CD4-positive, alpha-beta T cell treated with Interleukin-6 at 100 ng/mL for 8 hours (primary cell): Measurements from ENCODE around the gene MARCHF3.
"Not testable (repeated sequence)": the region's sequence is repeated elsewhere in the genome, so short reads cannot be mapped to it uniquely, and the experiment has no call there.

ENCODE experiments used
- DNase-seq: peaks from one replicate; pipeline ENCODE4 v3.0.0-alpha.2; 2020; ENCODE audit warnings: mixed read lengths, low spot score

MARCHF3 gene

DNA sequence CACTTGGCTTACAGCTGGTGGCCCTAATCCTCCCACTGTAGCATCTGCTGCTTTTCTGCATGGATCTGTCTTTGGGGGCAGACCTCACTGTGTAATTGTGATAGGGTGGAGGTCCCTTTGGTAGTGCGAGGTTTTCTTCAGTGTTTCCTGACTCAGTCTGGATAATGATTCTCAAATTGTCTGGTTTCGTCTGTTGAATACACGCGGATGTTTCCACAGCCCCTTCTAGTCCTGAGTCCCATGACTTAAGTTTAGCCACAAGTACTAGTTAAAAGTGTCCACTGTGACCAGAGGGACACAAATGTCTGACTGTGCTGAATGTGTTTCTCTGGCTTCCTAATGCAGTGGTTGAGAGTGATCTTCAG is 182.9 kb downstream of the MARCHF3 start:
- DNase-seq = no peak

DNA sequence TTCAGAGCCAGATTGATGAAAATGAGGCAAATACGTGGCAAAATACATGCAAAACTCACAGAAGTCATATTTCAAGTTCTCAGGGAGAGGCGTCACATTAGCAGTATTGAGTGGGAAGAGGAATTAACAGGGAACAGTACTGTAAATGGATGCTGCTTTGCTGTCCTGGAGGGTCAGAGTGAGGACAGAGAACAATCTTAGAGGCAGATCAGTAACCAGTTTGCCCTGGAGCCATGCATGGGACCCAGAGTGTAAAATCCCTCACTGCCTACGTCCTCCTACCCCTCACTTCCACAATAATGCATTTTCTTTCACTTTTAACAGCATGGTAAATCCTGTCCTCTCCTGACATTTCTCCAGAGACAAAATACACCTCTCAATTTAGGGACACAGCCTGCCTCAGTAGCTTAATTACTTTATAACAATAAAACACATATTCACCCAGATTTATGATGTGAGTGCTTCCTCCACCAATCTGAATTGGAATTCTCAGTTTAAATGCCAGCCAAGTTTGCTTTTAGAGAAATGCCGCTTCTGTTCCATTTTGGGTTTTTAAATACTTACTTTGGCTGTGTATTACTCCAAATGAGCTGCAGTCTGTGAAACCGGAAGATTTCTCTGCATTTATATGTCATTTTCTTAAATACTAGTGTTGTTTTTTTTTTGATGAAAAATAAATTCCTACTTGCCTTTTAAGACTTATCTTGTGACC is 183.5 kb downstream of the MARCHF3 start:
- no peak for DNase-seq

DNA sequence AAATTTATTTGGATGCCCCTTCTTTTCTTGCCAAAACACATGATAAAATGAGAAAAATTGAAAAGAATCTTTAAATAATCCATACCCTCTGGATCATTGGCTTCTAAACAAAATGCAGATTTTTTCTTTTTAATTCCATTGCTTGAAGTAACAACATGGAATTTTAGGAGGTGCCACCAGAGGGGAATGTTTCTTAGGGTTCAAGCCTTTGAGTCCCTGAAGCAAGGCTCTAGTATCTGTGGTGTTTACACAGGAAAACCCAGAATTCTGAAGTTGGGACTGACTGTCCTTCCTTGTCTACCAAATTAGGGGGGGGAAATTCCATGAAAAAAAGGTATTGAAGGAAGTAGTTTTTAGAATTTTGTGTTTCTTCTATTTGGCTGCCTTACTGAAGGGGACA is 184.0 kb downstream of the MARCHF3 start:
- DNase-seq = no peak

- peak; percentile 82 for DNase-seq
Measured at GRCh38 chr5:126845470-126846070, 184.8 kb downstream of the MARCHF3 start.

- DNase-seq = not testable (repeated sequence)
Measured at GRCh38 chr5:126843375-126843774, 187.0 kb downstream of the MARCHF3 start.

- DNase-seq = not testable (repeated sequence)
Measured at GRCh38 chr5:126839407-126839806, 191.0 kb downstream of the MARCHF3 start.

DNA sequence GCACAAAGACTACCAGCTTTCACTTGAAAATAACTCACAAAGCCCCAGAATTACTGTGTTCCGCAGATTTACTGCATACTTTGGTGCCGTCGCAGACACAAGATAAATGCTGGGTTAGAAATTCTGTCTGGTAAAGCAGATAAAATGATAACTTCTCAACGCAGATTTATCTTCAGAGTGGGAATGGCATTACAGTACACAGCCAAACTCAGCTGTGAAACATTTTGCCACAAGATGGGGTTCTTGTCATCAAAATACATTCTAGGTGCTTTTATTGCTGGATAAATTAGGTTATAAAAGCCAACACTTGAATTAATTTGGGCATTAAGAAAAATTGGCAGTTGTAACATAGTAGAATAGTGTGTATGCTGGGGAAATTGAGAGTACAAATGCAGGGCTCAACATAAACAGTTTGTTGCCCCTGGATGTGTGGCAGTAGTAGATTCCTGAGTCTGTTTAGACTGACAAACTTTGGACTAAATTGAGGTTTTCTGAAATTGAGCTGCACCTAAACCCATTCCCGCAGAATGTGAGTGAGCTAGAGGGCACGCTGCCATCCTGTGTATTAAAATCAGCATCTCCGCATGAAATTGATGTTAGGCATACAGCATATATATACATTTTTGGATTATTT is 192.3 kb downstream of the MARCHF3 start:
- peak; percentile 12 for DNase-seq

DNA sequence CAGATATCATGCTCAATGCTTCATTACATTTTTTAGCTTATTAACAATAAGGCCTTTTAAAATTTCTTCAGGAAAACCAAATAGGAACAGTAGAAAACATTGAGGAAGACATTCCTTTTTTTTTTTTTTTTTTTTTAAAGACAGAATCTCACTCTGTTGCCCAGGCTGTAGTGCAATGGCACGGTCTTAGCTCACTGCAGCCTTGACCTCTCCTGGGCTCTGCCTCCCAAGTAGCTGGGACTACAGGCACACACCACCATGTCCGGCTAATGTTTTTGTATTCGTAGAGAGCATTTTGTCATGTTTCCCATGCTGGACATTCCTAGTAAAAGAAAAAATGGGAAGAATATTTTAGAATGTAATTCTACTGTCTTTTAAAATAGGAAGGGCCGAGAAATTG is 193.1 kb downstream of the MARCHF3 start:
- no peak for DNase-seq

- DNase-seq = no peak
Measured at GRCh38 chr5:126836778-126837177, 193.6 kb downstream of the MARCHF3 start.

- no peak for DNase-seq
Measured at GRCh38 chr5:126831156-126831555, 199.2 kb downstream of the MARCHF3 start.

DNA sequence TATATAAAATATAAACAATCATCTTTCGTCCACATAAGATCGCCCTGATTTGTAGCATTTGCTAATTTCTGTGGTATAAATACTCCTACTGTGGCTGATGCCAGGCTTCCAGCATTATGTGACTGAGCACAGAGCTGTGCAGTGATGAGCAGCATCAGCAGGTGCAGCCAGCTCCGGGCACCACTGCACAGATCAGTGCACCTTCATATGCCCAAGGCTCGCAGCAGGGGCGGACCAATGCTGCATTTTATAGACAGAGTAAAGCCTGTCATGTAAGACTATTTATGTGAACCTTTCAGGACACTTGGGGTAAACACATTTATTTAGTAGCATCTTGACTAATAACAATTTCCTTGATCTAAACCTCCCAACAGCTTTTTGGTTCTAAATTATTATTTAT is 200.3 kb downstream of the MARCHF3 start:
- no peak for DNase-seq

DNA sequence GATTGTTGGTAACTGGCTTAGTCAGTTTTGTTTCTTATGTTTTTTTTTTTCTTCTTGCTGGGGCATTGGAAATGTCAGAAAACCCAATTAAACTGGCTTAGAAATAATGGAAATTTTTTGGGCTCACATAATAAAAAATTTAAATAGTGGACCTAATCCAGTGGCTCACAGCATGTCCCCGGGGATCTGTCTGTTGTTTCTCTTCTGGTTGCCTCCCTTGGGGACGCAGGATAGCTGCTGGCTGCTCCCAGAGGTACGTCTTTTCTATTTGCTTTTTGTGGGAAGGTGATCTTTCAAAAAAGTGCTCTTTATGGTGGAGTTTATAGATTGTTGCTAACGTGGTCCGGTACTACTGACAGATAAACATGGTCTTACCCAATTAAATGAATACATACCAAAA is 201.3 kb downstream of the MARCHF3 start:
- no peak for DNase-seq

GRCh38 chr5:126826619-126827215 is 203.6 kb downstream of the MARCHF3 start:
- DNase-seq = no peak

DNA sequence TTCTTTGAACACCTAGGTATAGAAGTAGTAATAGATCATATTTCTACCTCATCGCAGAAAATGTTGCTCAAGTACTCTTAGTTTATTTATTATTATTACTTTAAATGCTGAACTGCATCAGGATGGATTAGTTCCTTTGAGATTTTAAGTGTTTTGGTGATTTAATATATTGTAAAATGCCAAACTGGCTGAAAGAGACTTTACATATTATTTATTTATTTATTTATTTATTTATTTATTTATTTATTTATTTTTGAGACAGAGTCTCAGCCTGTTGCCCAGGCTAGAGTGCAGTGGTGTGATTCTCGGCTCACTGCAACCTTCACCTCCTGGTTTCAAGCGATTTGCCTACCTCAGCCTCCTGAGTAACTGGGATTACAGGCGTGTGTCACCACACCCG is 211.1 kb downstream of the MARCHF3 start:
- DNase-seq = no peak

- DNase-seq = no peak
Measured at GRCh38 chr5:126818736-126819135, 211.6 kb downstream of the MARCHF3 start.
